Omental fat pad (tissue), 4 donors: ENCODE measurements around the gene HOOK1. TPM values are rescaled to one million over a fixed set of nuclear protein-coding genes. Genes with fewer than 3 reads are reported as not detected.
"Not testable (repeated sequence)": the region's sequence is repeated elsewhere in the genome, so short reads cannot be mapped to it uniquely, and the experiment has no call there.

ENCODE experiments used
- ATAC-seq: fragments of 150-250 bp; one replicate; pipeline ENCODE4 v1.9.1; 2016; ENCODE audit warnings: mild to moderate bottlenecking, moderate library complexity; ENCODE audit not compliant: low FRiP score
- DNase-seq: peaks from one replicate; pipeline ENCODE4 v3.0.0-alpha.2; 2019; ENCODE audit warnings: low spot score
- CTCF ChIP-seq, 3 donors: fragments of 450-650 bp; IDR thresholded peaks; one replicate each; pipeline ENCODE4 v1.5.1; 2016 to 2017; ENCODE audit warnings: antibody characterized with exemption in 3 of 3, mild to moderate bottlenecking in 3 of 3, moderate library complexity in 2 of 3
- total RNA-seq, 4 donors: library from RNA; depleted of rRNA; stranded (reverse); fragments of >200 nt; gene quantifications; one replicate each; pipeline ENCODE4 v1.1.0, GENCODE V29; 2016

The HOOK1 gene
- total RNA-seq, 4 donors from 2014 or later, result 0.94 to 10.0 (median 2.5) TPM

- DNase-seq (no peak), ATAC-seq (no peak)
- no peak for TF ChIP-seq CTCF (IDR thresholded peaks at IDR 0.05)
Measured at GRCh38 chr1:59906931-59907330, 92.2 kb downstream of the HOOK1 start.

- ATAC-seq (no peak), DNase-seq (no peak)
- TF ChIP-seq CTCF (IDR thresholded peaks at IDR 0.05), result no peak
Measured at GRCh38 chr1:59908084-59908483, 93.3 kb downstream of the HOOK1 start.

GRCh38 chr1:59908682-59909081 is 93.9 kb downstream of the HOOK1 start:
- ATAC-seq, result no peak
- DNase-seq, result no peak
- TF ChIP-seq CTCF (IDR thresholded peaks at IDR 0.05), result no peak

- not testable (repeated sequence) for ATAC-seq, DNase-seq
Measured at GRCh38 chr1:59914791-59915286, 100.1 kb downstream of the HOOK1 start.

- no peak for DNase-seq
- no peak for ATAC-seq
- TF ChIP-seq CTCF (IDR thresholded peaks at IDR 0.05), result no peak
Measured at GRCh38 chr1:59915516-59915915, 100.8 kb downstream of the HOOK1 start.

- no peak for DNase-seq
- no peak for ATAC-seq
- no peak for TF ChIP-seq CTCF (IDR thresholded peaks at IDR 0.05)
Measured at GRCh38 chr1:59917026-59917784, 102.5 kb downstream of the HOOK1 start.

GRCh38 chr1:59917785-59918180 is 103.0 kb downstream of the HOOK1 start:
- no peak for TF ChIP-seq CTCF (IDR thresholded peaks at IDR 0.05)
- ATAC-seq (no peak), DNase-seq (no peak)
